Adipocyte (in vitro differentiated cells): ENCODE measurements around the gene LRIG2.

Source experiments
- DNase-seq: peaks from one replicate; pipeline ENCODE4 v3.0.0-alpha.2; 2015; ENCODE audit warnings: low read depth
- H3K27me3 ChIP-seq: replicated peaks from 2 replicates; pipeline ENCODE4 v1.7.0; 2013; ENCODE audit warnings: mild to moderate bottlenecking, low read length, moderate library complexity; ENCODE audit not compliant: control insufficient read depth, insufficient read depth
- H3K36me3 ChIP-seq: 2 replicates; pipeline ENCODE4 v1.7.0; 2013; ENCODE audit warnings: low read length, mild to moderate bottlenecking, moderate library complexity; ENCODE audit not compliant: control insufficient read depth, insufficient read depth, severe bottlenecking
- H3K4me1 ChIP-seq: 2 replicates; pipeline ENCODE4 v1.7.0; 2013; ENCODE audit warnings: mild to moderate bottlenecking, low read length, moderate library complexity; ENCODE audit not compliant: control insufficient read depth, insufficient read depth
- H3K4me3 ChIP-seq: 2 replicates; pipeline ENCODE4 v1.7.0; 2013; ENCODE audit warnings: mild to moderate bottlenecking, low read length, moderate library complexity
- H3K9ac ChIP-seq: 2 replicates; pipeline ENCODE4 v1.7.0; 2013; ENCODE audit warnings: mild to moderate bottlenecking, low read length, moderate library complexity
- H3K9me3 ChIP-seq: 2 replicates; pipeline ENCODE4 v1.7.0; 2013; ENCODE audit warnings: mild to moderate bottlenecking, low read length, moderate library complexity; ENCODE audit not compliant: control insufficient read depth

The LRIG2 gene

GRCh38 chr1:113096493-113096892, 23.5 kb downstream of the LRIG2 start:
- Histone ChIP-seq H3K4me3 (no peak overlapping the region), H3K9ac (no peak overlapping the region), H3K9me3 (no peaks in the 10 kb centered on the region), H3K36me3 (peaks cover 84% of the 10 kb centered on the region), H3K4me1 (peaks cover 3% of the 10 kb centered on the region), H3K27me3 (no peaks in the 10 kb centered on the region)
- no peak for DNase-seq

GRCh38 chr1:113101588-113101987, 28.6 kb downstream of the LRIG2 start:
- DNase-seq, result peak; percentile 18
- H3K9ac ChIP-seq, result no peak overlapping the region
- H3K9me3 ChIP-seq, result no peaks in the 10 kb centered on the region
- H3K4me3 ChIP-seq, result no peak overlapping the region
- H3K4me1 ChIP-seq, result peaks cover 7% of the 10 kb centered on the region
- no peaks in the 10 kb centered on the region for H3K27me3 ChIP-seq
- H3K36me3 ChIP-seq, result peaks cover 94% of the 10 kb centered on the region

- H3K27me3 ChIP-seq, result no peaks in the 10 kb centered on the region
These were observed 30.1 kb downstream of the LRIG2 start for GRCh38 chr1:113103048-113103447.

GRCh38 chr1:113103977-113104376, 31.0 kb downstream of the LRIG2 start:
- H3K36me3 ChIP-seq, result peaks cover 93% of the 10 kb centered on the region

More at GRCh38 chr1:113103048-113103447, 30.1 kb downstream of the LRIG2 start:
- Histone ChIP-seq H3K4me3 (no peak overlapping the region), H3K9ac (no peak overlapping the region), H3K36me3 (peaks cover 95% of the 10 kb centered on the region), H3K4me1 (peaks cover 7% of the 10 kb centered on the region), H3K9me3 (no peaks in the 10 kb centered on the region)
- DNase-seq, result no peak

GRCh38 chr1:113106910-113107309, 33.9 kb downstream of the LRIG2 start:
- Histone ChIP-seq H3K27me3 (no peaks in the 10 kb centered on the region), H3K36me3 (peaks cover 93% of the 10 kb centered on the region), H3K9ac (no peak overlapping the region), H3K4me3 (no peak overlapping the region), H3K9me3 (no peaks in the 10 kb centered on the region), H3K4me1 (peaks cover 12% of the 10 kb centered on the region)
- no peak for DNase-seq

More at GRCh38 chr1:113103977-113104376, 31.0 kb downstream of the LRIG2 start:
- no peak for DNase-seq
- peaks cover 7% of the 10 kb centered on the region for H3K4me1 ChIP-seq
- H3K4me3 ChIP-seq, result no peak overlapping the region
- no peak overlapping the region for H3K9ac ChIP-seq
- no peaks in the 10 kb centered on the region for H3K9me3 ChIP-seq
- H3K27me3 ChIP-seq, result no peaks in the 10 kb centered on the region

- Histone ChIP-seq H3K9me3 (no peaks in the 10 kb centered on the region), H3K36me3 (peaks cover 94% of the 10 kb centered on the region), H3K4me1 (peaks cover 11% of the 10 kb centered on the region), H3K27me3 (no peaks in the 10 kb centered on the region), H3K4me3 (no peak overlapping the region), H3K9ac (peak overlapping the region; percentile 7)
- DNase-seq, result peak; percentile 96
These were observed 37.0 kb downstream of the LRIG2 start for GRCh38 chr1:113109908-113110554.

- H3K9ac ChIP-seq, result no peak overlapping the region
- no peak overlapping the region for H3K4me3 ChIP-seq
- peaks cover 92% of the 10 kb centered on the region for H3K36me3 ChIP-seq
- no peaks in the 10 kb centered on the region for H3K9me3 ChIP-seq
- no peaks in the 10 kb centered on the region for H3K27me3 ChIP-seq
- peaks cover 6% of the 10 kb centered on the region for H3K4me1 ChIP-seq
- no peak for DNase-seq
These were observed 45.3 kb downstream of the LRIG2 start for GRCh38 chr1:113118266-113118665.

- Histone ChIP-seq H3K36me3 (peaks cover 78% of the 10 kb centered on the region), H3K9me3 (no peaks in the 10 kb centered on the region), H3K9ac (no peak overlapping the region), H3K4me3 (no peak overlapping the region), H3K27me3 (no peaks in the 10 kb centered on the region), H3K4me1 (peaks cover 12% of the 10 kb centered on the region)
- DNase-seq, result peak; percentile 51
These were observed 50.7 kb downstream of the LRIG2 start for GRCh38 chr1:113123737-113124136.

- H3K4me3 ChIP-seq, result no peak overlapping the region
- no peaks in the 10 kb centered on the region for H3K9me3 ChIP-seq
- peaks cover 12% of the 10 kb centered on the region for H3K4me1 ChIP-seq
- no peak overlapping the region for H3K9ac ChIP-seq
- no peaks in the 10 kb centered on the region for H3K27me3 ChIP-seq
- no peak for DNase-seq
- H3K36me3 ChIP-seq, result peaks cover 72% of the 10 kb centered on the region
These were observed 51.4 kb downstream of the LRIG2 start for GRCh38 chr1:113124366-113124765.

- no peak for DNase-seq
- Histone ChIP-seq H3K9me3 (no peaks in the 10 kb centered on the region), H3K4me3 (no peak overlapping the region), H3K27me3 (no peaks in the 10 kb centered on the region), H3K9ac (no peak overlapping the region), H3K36me3 (peaks cover 60% of the 10 kb centered on the region), H3K4me1 (peaks cover 12% of the 10 kb centered on the region)
These were observed 52.5 kb downstream of the LRIG2 start for GRCh38 chr1:113125517-113125916.

- Histone ChIP-seq H3K27me3 (no peaks in the 10 kb centered on the region), H3K9me3 (no peaks in the 10 kb centered on the region), H3K9ac (no peak overlapping the region), H3K36me3 (peaks cover 54% of the 10 kb centered on the region), H3K4me3 (no peak overlapping the region), H3K4me1 (peaks cover 12% of the 10 kb centered on the region)
- DNase-seq, result no peak
These were observed 53.2 kb downstream of the LRIG2 start for GRCh38 chr1:113126207-113126606.

- DNase-seq, result no peak
- Histone ChIP-seq H3K4me3 (no peak overlapping the region), H3K27me3 (no peaks in the 10 kb centered on the region), H3K9me3 (no peaks in the 10 kb centered on the region), H3K9ac (no peak overlapping the region), H3K36me3 (peaks cover 36% of the 10 kb centered on the region), H3K4me1 (peaks cover 13% of the 10 kb centered on the region)
These were observed 55.1 kb downstream of the LRIG2 start for GRCh38 chr1:113128116-113128515.
